Activated CD4-positive, alpha-beta T cell treated with anti-CD3 and anti-CD28 coated beads for 24 hours (primary cell): ENCODE results near the gene ZNF837.

Source experiments
- DNase-seq, 2 donors: peaks; one replicate each; pipeline ENCODE4 v3.0.0-alpha.2; 2020; ENCODE audit warnings: low read depth in 2 of 2

The ZNF837 gene

DNA sequence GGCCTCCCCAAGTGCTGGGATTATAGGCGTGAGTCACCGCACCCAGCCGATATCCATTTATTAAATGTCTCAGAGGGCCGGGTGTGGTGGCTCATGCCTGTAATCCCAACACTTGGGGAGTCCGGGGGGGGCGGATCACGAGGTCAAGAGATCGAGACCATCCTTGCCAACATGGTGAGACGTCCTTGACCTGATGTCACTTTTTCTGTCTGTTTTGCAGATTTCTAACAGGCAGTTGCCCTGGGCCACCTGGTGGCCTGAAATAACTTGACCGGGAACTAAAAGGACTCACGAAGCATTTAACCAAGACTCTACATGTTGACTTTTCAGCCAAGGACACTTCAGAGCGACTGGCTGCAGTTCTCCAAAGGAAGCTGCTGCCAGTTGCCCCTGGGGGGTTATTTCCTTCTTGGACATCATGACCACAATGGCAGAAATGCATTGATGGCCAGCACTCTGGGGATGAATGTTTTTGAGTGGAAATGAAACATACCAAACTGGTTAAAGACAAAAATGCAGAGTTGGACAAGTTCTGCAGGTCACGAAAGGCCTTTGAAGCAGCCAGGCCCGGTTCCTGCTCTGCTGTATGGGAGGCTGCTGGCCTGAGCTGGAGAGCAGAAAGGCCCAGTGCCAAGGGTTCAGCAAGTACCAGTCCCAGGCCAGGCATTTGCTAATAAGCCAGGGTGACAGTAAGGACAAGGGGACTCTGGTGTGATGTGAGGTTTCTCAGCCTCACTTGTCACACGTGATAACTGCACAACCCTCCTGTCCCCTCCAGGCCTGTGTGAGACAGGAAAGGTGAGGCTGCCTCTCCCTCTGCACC lies 8.3 kb downstream of the ZNF837 start:
- no peak for DNase-seq

GRCh38 chr19:58368561-58369360 lies 12.1 kb downstream of the ZNF837 start:
- DNase-seq = no peak

DNA sequence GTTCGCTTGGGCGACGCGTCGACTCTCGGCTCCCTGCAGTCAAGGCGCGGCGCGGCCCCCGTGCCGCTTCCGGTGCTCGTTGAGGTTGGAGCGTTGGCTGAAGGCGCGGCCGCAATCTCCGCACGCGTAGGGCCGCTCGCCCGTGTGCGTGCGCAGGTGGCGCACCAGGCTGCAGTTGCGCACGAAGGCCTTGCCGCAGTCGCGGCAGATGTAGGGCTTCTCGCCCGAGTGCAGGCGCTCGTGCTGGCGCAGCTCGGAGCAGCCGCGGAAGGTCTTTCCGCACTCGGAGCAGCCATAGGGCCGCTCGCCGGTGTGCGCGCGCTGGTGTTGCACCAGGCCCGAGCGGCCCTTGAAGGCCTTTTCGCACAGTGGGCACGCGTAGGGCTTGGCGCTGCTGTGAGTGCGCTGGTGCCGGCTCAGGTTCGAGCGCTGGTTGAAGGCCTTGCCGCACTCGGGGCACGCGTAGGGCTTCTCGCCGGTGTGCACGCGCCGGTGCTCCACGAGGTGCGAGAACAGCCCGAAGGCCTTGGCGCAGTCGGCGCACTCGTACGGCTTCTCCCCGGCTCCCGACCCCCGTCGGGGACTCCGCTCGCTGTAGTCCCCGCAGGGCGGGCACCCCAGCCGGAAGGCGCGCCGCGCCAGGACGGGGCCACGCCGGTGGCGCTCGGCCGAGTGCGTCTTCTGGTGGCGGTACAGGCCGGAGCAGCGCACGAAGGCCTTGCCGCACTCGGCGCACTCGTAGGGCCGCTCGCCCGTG lies 13.0 kb downstream of the ZNF837 start:
- no peak for DNase-seq

GRCh38 chr19:58366585-58367430 lies 14.0 kb downstream of the ZNF837 start:
- no peak for DNase-seq

- no peak for DNase-seq
Measured at GRCh38 chr19:58364146-58364545, 16.7 kb downstream of the ZNF837 start.

- DNase-seq = peak; percentile 91 to 98
Measured at GRCh38 chr19:58362272-58362994, 18.4 kb downstream of the ZNF837 start, which contains the start of gene ZNF497. TSS of gene ZNF497 (minus strand) at chr19:58362751. CDS start at chr19:58357635, 5,116 bp downstream.

DNA sequence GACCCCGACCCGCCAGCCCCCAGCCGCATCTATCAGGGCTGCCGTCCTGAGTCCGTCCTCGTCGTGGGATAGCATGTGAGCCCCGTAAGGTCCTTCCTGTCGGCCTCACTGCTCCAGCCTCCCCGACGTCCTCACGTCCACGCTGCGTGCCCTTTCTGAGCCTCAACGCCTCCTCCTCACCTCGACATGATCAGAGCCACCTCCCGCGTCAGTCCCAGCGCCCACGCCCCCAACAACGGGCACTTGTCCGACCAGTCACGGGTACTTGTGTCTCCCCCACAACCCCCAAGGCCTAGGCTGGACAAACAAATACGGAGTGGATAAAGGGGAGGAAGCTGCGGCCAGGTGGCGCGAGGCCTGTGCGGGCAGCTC lies 18.9 kb downstream of the ZNF837 start:
- DNase-seq = no peak

DNA sequence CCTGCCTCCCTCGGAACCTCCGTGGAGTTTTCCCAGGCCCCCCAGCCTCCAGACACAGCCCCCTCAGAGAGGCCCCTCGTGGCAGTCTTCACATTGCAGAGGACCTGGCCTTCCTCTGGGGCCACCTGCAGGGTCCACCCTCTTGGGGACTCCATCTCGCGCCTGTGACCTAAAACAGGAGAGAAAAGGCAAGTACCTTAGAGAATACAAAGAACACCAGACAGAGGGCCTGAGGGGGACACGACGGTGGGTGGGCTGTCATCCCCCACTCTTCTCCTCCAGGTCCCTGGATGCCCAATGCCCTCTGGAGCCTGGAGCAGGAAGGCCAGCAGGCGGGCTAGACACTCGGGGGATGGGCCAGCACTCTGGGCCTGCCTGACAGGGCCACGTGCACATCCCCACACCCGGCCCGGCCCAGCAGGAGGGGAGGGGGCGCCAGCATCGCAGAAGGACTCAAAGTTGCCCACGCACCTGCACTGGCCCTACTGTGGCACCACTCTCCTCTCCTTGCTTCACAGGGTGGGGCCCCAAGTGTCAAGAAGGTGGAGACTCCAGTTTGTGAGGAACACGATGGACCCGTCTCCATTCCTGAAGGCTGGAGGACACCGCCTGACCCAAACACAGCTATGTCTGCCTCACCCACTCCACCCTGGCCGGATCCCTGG lies 23.2 kb downstream of the ZNF837 start:
- DNase-seq = no peak

DNA sequence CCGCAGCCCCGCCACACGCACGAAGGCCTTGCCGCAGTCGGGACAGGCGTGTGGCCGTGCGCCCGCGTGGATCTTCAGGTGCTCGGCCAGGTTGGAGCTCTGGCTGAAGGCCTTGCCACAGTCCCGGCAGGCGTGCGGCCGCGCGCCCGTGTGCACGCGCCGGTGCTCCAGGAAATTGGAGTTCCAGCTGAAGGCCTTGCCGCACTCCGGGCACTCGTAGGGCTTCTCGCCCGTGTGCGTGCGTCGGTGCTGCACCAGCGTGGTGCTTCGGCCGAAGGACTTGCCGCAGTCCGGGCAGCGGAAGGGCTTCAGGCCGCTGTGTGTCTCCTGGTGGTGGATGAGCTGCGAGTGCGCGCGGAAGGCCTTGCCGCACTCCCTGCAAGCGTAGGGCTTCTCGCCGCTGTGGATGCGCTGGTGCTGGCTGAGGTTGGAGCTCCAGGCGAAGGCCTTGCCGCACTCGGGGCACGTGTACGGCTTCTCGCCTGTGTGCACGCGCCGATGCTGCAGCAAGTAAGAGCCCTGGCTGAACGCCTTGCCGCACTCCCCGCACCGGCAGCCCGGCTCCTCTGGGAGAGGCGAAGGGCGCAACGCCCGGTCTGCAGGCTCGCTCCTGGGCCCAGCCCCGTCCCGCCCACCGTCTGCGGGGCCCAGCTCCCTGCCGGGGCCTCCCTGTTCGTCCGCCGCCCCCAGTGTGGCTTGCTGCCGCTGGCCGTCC lies 23.9 kb downstream of the ZNF837 start:
- DNase-seq = no peak

GRCh38 chr19:58355908-58356765 lies 24.7 kb downstream of the ZNF837 start:
- peak in 1 of 2 donors; percentile 11 for DNase-seq

DNA sequence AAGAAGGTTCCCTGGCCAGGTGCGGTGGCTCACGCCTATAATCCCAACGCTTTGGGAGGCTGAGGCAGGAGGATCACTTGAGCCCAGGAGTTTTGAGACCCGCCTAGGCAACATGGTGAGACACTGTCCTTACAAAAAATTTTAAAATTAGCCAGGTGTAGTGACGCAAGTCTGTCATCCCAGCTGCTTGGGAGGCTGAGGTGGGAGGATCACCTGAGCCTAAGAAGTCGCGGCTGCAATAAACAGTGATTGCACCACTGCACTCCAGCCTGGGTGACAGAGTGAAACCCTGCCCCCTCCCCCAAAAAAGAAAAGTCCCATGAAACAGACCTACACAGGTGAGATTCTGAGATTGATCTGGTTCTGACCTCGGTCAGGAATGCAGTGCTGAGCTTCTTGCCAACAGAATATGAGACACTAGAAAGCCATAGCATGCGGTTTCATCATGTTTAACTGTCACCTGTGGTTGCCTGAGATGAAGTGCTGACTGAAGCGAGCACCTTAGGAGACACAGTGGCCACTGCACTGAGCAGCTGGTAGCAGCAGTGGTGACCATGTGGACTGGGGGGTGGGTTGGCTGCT lies 25.5 kb downstream of the ZNF837 start:
- no peak for DNase-seq

DNA sequence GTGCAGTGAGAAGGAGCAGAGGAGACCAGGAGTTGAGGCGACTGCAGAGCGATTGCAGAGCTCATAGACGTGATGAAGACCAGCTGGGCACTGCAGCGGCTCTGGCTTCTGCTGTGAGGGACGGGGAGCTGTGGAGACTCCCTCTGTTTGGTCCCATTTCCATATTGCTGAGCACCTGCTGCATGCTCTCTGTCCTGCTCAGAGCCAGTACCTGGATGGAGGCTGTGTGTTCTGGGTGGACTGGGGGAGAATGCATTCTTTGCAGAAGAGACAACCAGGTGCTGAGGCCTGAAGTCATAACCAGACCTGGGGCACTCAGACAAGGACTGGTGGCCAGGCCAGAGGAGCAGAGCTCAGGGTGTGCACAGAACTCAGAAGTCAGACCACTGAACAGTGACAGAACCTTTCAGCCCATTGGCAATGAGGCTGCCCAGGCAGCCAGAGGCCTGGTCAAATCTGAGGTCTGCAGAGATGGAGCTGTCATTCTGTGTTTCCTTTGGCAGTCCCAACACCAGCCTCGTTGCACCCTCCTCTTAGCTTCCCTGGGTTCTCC lies 26.3 kb downstream of the ZNF837 start:
- no peak for DNase-seq

- DNase-seq = no peak
Measured at GRCh38 chr19:58353717-58354477, 26.9 kb downstream of the ZNF837 start.

GRCh38 chr19:58352760-58353671 lies 27.8 kb downstream of the ZNF837 start, which contains the start of gene A1BG:
TSS of gene A1BG (minus strand) at chr19:58353492. CDS start at chr19:58353437, 55 bp downstream.
- no peak for DNase-seq

- no peak for DNase-seq
Measured at GRCh38 chr19:58351990-58352755, 28.7 kb downstream of the ZNF837 start.
